Psoas muscle (tissue), 8 donors: ENCODE results near the gene SPANXN3. TPM values are rescaled to one million over a fixed set of nuclear protein-coding genes. Genes with fewer than 3 reads are reported as not detected.
A peak's percentile ranks its signal among the peaks of the same experiment; 100 is the strongest.

Source experiments
- ATAC-seq, 4 donors: fragments of 200-7000 bp; cut with Tn5 transposase; one replicate each; pipeline ENCODE4 v1.9.1; 2020; ENCODE audit warnings: moderate library complexity in 3 of 4, mild to moderate bottlenecking in 2 of 4
- DNase-seq, 2 donors: peaks; one replicate each; pipeline ENCODE4 v3.0.0-alpha.2; 2020
- H3K27ac ChIP-seq: fragments of 200-600 bp; one replicate; pipeline ENCODE4 v1.8.0; 2022
- H3K27me3 ChIP-seq, 3 donors: fragments of 200-600 bp in 1 of 3; one replicate each; pipeline versions ENCODE4 v1.6.1 to v1.8.0; 2013 to 2022; ENCODE audit warnings: low read length in 2 of 3, mild to moderate bottlenecking in 2 of 3, moderate library complexity in 1 of 3; ENCODE audit not compliant: insufficient read depth in 3 of 3
- H3K36me3 ChIP-seq, 2 donors: fragments of 200-600 bp in 1 of 2; one replicate each; pipeline versions ENCODE4 v1.6.1 to v1.8.0; 2013 to 2022; ENCODE audit warnings: low read depth in 1 of 2, mild to moderate bottlenecking in 1 of 2, moderate library complexity in 1 of 2; ENCODE audit not compliant: insufficient read depth in 1 of 2
- H3K4me1 ChIP-seq: fragments of 200-600 bp; one replicate; pipeline ENCODE4 v1.8.0; 2022
- H3K4me3 ChIP-seq: fragments of 200-600 bp; one replicate; pipeline ENCODE4 v1.8.0; 2022; ENCODE audit warnings: mild to moderate bottlenecking
- H3K9me3 ChIP-seq: fragments of 200-600 bp; one replicate; pipeline ENCODE4 v1.8.0; 2022
- WGBS, 3 donors: extraction: QIAGEN DNeasy Blood & Tissue Kit; methylation state at CpG; one replicate each; pipeline versions ENCODE4 v1.1.6 to v1.1.7; 2013; 5-methylcytosine and 5-hydroxymethylcytosine counted together
- intact Hi-C, 2 donors: fragments of 100-400 bp; cut with DNase I; formaldehyde crosslinking; loops; one replicate each; pipeline versions ENCODE4 v1.11.0 to v1.14.2; 2022
- polyA plus RNA-seq, 3 donors: library from polyadenylated mRNA; stranded (reverse); fragments of 200-250 nt; gene quantifications; one replicate each; pipeline ENCODE4 v1.2.3, GENCODE V29; 2013
- total RNA-seq, 4 donors: library from RNA; stranded (reverse); fragmentation: NEBNext Ultra II Directional in 2 of 4; extraction: Animal tissue kit (Norgen Biotek cat#: 25700) in 2 of 4; gene quantifications; one replicate each; pipeline versions ENCODE4 v1.2.1 to v1.2.4, GENCODE V29; 2021 to 2023
- TF ChIP-seq, protein P1 (sequence below): fragments of 200-600 bp; IDR thresholded peaks from one replicate; pipeline ENCODE4 v1.8.0; 2022; ENCODE audit warnings: antibody characterized with exemption
- donor health status: healthy with polysubstance abuse.
- donor health status: DM: no; HTN: no; CAD: no; lungs with moderate emphysema.
- donor health status: Bipolar disorder and iron deficiency.
- donor health status: healthy.
- donor health status: DM: yes; HTN: yes; CAD: no.
- donor health status: DM: no; HTN: no; CAD: no.
- donor health status: DM: no; HTN: no; CAD: no.
- donor health status: DM: yes; HTN: yes; CAD: no.

SPANXN3 gene
- total and polyA plus RNA-seq, 7 donors, result 0.13 TPM; not detected in 6

DNA sequence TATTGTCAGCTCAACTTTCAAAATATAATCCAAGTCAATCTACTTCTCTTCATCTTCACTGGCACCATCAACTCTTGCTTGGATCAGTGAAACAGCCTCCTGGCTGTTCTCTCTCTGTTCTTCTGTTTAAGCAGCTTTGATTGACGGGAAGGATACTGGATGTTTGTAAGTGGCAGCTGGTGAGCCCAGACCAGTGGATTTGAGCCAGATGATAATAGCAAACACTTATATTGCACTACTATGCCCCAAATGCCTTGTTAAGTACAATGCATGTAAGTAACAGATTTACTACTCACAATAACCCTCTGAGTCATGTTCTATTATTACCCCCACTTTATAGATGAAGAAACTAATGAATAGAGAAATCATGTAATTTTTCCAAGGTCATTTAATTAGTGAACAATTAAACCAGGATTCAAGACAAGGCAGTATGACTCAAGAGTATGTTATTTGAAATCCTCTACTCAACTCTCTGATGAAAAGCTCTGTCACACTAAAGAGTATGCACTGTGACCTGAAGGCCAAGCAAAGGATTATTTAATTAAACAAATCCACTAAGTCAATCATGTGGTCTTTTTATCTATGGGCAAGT lies 44.8 kb downstream of the SPANXN3 start:
- Histone ChIP-seq H3K36me3 (no peaks in the 10 kb centered on the region), H3K27me3 (no peaks in the 10 kb centered on the region), H3K27ac (no peak overlapping the region), H3K4me3 (no peak overlapping the region), H3K9me3 (no peaks in the 10 kb centered on the region), H3K4me1 (no peaks in the 10 kb centered on the region)
- DNase-seq, result no peak
- intact Hi-C loops, result no loop called here
- TF ChIP-seq, protein P1, sequence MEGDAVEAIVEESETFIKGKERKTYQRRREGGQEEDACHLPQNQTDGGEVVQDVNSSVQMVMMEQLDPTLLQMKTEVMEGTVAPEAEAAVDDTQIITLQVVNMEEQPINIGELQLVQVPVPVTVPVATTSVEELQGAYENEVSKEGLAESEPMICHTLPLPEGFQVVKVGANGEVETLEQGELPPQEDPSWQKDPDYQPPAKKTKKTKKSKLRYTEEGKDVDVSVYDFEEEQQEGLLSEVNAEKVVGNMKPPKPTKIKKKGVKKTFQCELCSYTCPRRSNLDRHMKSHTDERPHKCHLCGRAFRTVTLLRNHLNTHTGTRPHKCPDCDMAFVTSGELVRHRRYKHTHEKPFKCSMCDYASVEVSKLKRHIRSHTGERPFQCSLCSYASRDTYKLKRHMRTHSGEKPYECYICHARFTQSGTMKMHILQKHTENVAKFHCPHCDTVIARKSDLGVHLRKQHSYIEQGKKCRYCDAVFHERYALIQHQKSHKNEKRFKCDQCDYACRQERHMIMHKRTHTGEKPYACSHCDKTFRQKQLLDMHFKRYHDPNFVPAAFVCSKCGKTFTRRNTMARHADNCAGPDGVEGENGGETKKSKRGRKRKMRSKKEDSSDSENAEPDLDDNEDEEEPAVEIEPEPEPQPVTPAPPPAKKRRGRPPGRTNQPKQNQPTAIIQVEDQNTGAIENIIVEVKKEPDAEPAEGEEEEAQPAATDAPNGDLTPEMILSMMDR, result no peak
- ATAC-seq, result peak in 3 of 4 donors; percentile 38 to 60 (median 53)
- 27 to 47% (median 28%) methylated on average over 1 of the region's 1 CpG for WGBS, 3 donors

DNA sequence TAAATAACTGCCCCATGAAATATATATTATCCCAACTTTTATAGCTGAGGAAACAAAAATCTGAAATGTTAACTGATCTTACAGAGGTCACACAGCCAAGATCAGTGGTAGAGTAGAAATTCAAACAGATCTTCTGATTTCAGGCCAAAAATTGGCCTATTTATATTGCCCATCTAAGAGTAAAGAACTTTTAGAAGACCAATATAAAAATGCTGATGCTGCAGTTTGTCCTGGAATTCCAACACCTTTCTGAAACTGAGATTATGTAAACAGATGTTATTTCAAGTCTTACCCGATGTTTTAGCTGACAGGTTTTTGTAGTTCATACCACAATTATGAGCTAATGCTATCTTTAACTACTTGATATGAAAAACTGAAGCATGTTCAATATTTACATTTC lies 51.1 kb downstream of the SPANXN3 start:
- intact Hi-C loops, result no loop called here
- 17 to 20% (median 19%) methylated on average over 1 of the region's 1 CpG for WGBS, 3 donors
- TF ChIP-seq, protein P1, result no peak
- no peak for ATAC-seq
- Histone ChIP-seq H3K27me3 (no peaks in the 10 kb centered on the region), H3K4me3 (no peak overlapping the region), H3K27ac (no peak overlapping the region), H3K9me3 (no peaks in the 10 kb centered on the region), H3K36me3 (no peaks in the 10 kb centered on the region), H3K4me1 (no peaks in the 10 kb centered on the region)
- DNase-seq, result no peak

DNA sequence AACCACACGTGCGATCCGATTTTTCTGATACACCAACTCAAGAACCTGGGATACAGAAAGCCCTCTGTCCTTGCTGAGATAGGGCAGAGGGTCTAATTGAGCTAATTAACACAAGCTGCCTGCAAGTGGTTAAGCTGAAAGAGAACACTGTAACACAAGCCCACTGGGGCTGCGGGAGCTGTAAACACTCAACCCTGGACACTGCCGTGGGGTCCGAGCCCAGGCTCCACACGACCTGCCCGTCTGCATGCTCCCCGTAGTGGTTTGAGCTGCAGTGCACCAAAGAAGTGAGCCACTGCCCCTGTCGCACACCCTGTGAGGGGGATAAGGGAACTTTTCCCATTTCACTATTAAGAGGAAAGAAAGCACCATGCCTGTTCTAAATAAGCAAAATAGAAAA lies 54.6 kb downstream of the SPANXN3 start:
- no peaks in the 10 kb centered on the region for H3K9me3 ChIP-seq
- no peak overlapping the region for H3K4me3 ChIP-seq
- TF ChIP-seq, protein P1, result no peak
- H3K36me3 ChIP-seq, result no peaks in the 10 kb centered on the region
- ATAC-seq (no peak), DNase-seq (no peak)
- WGBS, 3 donors, result 71 to 80% (median 77%) methylated on average over 10 of the region's 10 CpGs
- no peaks in the 10 kb centered on the region for H3K27me3 ChIP-seq
- intact Hi-C loops, result no loop called here
- H3K4me1 ChIP-seq, result no peaks in the 10 kb centered on the region
- H3K27ac ChIP-seq, result no peak overlapping the region

DNA sequence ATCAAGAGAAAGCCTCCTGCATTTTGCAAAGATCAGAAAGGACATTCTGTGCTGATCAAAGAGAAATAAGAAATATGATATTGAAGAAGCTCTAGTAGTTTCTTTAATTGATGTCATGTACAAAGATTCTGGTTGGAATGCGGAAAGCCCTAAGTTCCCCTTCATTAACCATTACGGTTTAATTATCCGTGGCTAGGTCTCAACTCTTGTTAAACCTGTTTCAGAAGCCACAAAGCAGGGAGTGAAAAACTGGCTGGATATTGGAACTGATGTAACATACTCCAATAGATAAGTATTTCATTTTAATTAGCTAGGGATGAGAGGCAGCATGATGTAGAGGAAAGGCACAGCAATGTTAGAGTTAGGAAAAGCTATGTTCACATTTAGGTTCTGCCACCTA lies 55.7 kb downstream of the SPANXN3 start:
- TF ChIP-seq, protein P1, result no peak
- no peak overlapping the region for H3K4me3 ChIP-seq
- ATAC-seq (no peak), DNase-seq (no peak)
- WGBS, 3 donors, result 71 to 73% (median 72%) methylated on average over 3 of the region's 3 CpGs
- H3K9me3 ChIP-seq, result no peaks in the 10 kb centered on the region
- no peaks in the 10 kb centered on the region for H3K27me3 ChIP-seq
- H3K4me1 ChIP-seq, result no peaks in the 10 kb centered on the region
- H3K36me3 ChIP-seq, result no peaks in the 10 kb centered on the region
- H3K27ac ChIP-seq, result no peak overlapping the region
- intact Hi-C loops, result no loop called here

Other genes with a start within 250 kb of the SPANXN3 start
- 10 to 100 TPM; 12.9 to 39.2 (median 14.3) TPM for gene SLITRK4, start 118.6 kb upstream of the SPANXN3 start, total RNA-seq
- gene SLITRK4, start 118.6 kb upstream of the SPANXN3 start, polyA plus RNA-seq, result 10 to 100 TPM in 1 of 3 donors, 1 to 10 TPM in 1, under 1 TPM in 1; 0.13 to 31.5 (median 8.6) TPM
- gene SPANXN2, start 203.3 kb upstream of the SPANXN3 start, total RNA-seq, result not detected
- not detected for gene SPANXN2, start 203.3 kb upstream of the SPANXN3 start, polyA plus RNA-seq